HepG2 (cell line): Measurements from ENCODE around the gene CHIC2. TPM values are rescaled to one million over a fixed set of nuclear protein-coding genes. Genes with fewer than 3 reads are reported as not detected.
A peak's percentile ranks its signal among the peaks of the same experiment; 100 is the strongest.

ENCODE experiments used
- ATAC-seq: fragments of 200-7000 bp; cut with Tn5 transposase; 3 replicates; pipeline ENCODE4 v1.9.1; 2020; ENCODE audit warnings: mild to moderate bottlenecking, moderate library complexity
- BruUV-seq: library from RNA; stranded (reverse); fragments of 400-500 nt; replicated peaks from 2 replicates; lab custom pipeline; 2021; lab: Mats Ljungman, UMichigan
- CTCF ChIA-PET: fragments of 300-600 bp; formaldehyde crosslinking; extraction: SDS; loops from one replicate; lab custom pipeline; 2021; ENCODE audit warnings: low total read pairs, inconsistent platforms, low intra/inter-chr PET ratio; lab: Yijun Ruan, JAX
- POLR2A ChIA-PET: fragments of 350-600 bp; sonication (Branson Sonifier 250); formaldehyde crosslinking; loops from one replicate; lab custom pipeline; 2020; ENCODE audit warnings: antibody characterized with exemption, inconsistent platforms; lab: Yijun Ruan, JAX
- DNase-seq: peaks from one replicate; pipeline ENCODE4 v3.0.0-alpha.2; 2015; ENCODE audit warnings: low spot score
- FAIRE-seq: peaks from 3 replicates; lab custom pipeline; 2011; peaks lifted over from hg19 to GRCh38; lab: Jason Lieb, UNC
- H2AFZ ChIP-seq: one replicate; pipeline ENCODE4 v1.6.1; 2011; ENCODE audit warnings: low read length, inconsistent platforms
- H3K27ac ChIP-seq: fragments of 300-600 bp; 3 replicates; pipeline ENCODE4 v1.8.0; 2011; ENCODE audit warnings: mixed run types, mild to moderate bottlenecking, mixed read lengths, low read length, inconsistent platforms; ENCODE audit not compliant: insufficient read depth; ENCODE audit errors: extremely low read length
- H3K27me3 ChIP-seq, 2 experiments: fragments of 200-600 bp in 1 of 2; 2 replicates in 1 of 2; 3 replicates in 1 of 2; pipeline versions ENCODE4 v1.6.0 to v1.8.0; 2011; ENCODE audit warnings: low read length in 2 of 2, mild to moderate bottlenecking in 2 of 2, moderate library complexity in 2 of 2, inconsistent platforms in 1 of 2; ENCODE audit not compliant: insufficient read depth in 2 of 2, control insufficient read depth in 1 of 2
- H3K36me3 ChIP-seq, 2 experiments: fragments of 200-600 bp in 1 of 2; replicated peaks in 1 of 2; 2 replicates in 1 of 2; 3 replicates in 1 of 2; pipeline versions ENCODE4 v1.5.1 to v1.8.0; 2011; ENCODE audit warnings: low read length in 2 of 2, inconsistent platforms in 1 of 2; ENCODE audit not compliant: insufficient read depth in 2 of 2, control insufficient read depth in 1 of 2
- H3K4me1 ChIP-seq: 2 replicates; pipeline ENCODE4 v1.5.1; 2012; ENCODE audit warnings: low read length, inconsistent platforms; ENCODE audit not compliant: insufficient read depth
- H3K4me2 ChIP-seq: 2 replicates; pipeline ENCODE4 v1.6.0; 2011; ENCODE audit warnings: low read depth, low read length, inconsistent platforms
- H3K4me3 ChIP-seq, 3 experiments: fragments of 200-600 bp in 1 of 3; sonication (generic), shearing (Covaris generic) in 1 of 3; replicated peaks in 1 of 3; 2 replicates each; pipeline ENCODE4 v1.5.1; 2011 to 2016; ENCODE audit warnings: low read length in 3 of 3, inconsistent platforms in 2 of 3, low read depth in 2 of 3, mild to moderate bottlenecking in 2 of 3, control low read depth in 1 of 3, mixed read lengths in 1 of 3; ENCODE audit not compliant: insufficient read depth in 1 of 3
- H3K79me2 ChIP-seq: one replicate; pipeline ENCODE4 v1.6.1; 2011; ENCODE audit warnings: low read length, inconsistent platforms; ENCODE audit not compliant: insufficient read depth
- H3K9ac ChIP-seq: 2 replicates; pipeline ENCODE4 v1.6.0; 2011; ENCODE audit warnings: mild to moderate bottlenecking, low read depth, low read length, inconsistent platforms; ENCODE audit not compliant: insufficient read depth
- H3K9me3 ChIP-seq: 2 replicates; pipeline ENCODE4 v1.5.1; 2012; ENCODE audit warnings: mild to moderate bottlenecking, low read length
- H4K20me1 ChIP-seq: 2 replicates; pipeline ENCODE4 v1.6.0; 2011; ENCODE audit warnings: inconsistent platforms, mild to moderate bottlenecking, low read length, moderate library complexity; ENCODE audit not compliant: insufficient read depth
- EZH2 ChIP-seq: conservative IDR thresholded peaks from 2 replicates; pipeline ENCODE4 v1.6.1; 2012; ENCODE audit warnings: mild to moderate bottlenecking, low read depth, low read length, moderate library complexity
- MAZ ChIP-seq, 2 experiments: sonication (generic) in 1 of 2; formaldehyde crosslinking in 1 of 2; IDR thresholded peaks; 2 replicates each; pipeline versions ENCODE4 v1.5.0 to v1.6.1; 2012 to 2020; ENCODE audit warnings: low read depth in 2 of 2, mild to moderate bottlenecking in 2 of 2, borderline replicate concordance in 1 of 2, improper control_type of control experiment in 1 of 2, low read length in 1 of 2, missing genetic modification reagents in 1 of 2, moderate library complexity in 1 of 2
- TOE1 ChIP-seq: sonication (generic); formaldehyde crosslinking; IDR thresholded peaks from 2 replicates; pipeline ENCODE4 v1.4.0; 2020; ENCODE audit warnings: mild to moderate bottlenecking, missing genetic modification reagents
- U2AF1 ChIP-seq: fragments of 200-400 bp; formaldehyde crosslinking; optimal IDR thresholded peaks from 2 replicates; pipeline ENCODE3; 2017; ENCODE audit warnings: mild to moderate bottlenecking, low read depth, low read length
- WGBS: methylation state at CpG from one replicate; pipeline ENCODE4 v1.1.6; 2017; ENCODE audit warnings: low lambda C conversion rate; 5-methylcytosine and 5-hydroxymethylcytosine counted together
- in situ Hi-C: cut with HindIII; loops from 2 replicates; pipeline ENCODE4 v1.10.0; 2017; ENCODE audit warnings: low pct_unique_long_range_greater_than_20kb; ENCODE audit not compliant: extremely low pct_ligation_motif_present
- intact Hi-C: fragments of 100-400 bp; cut with micrococcal nuclease; formaldehyde crosslinking; loops from one replicate; pipeline ENCODE4 v1.10.0; 2022; ENCODE audit not compliant: unreplicated experiment
- polyA plus RNA-seq, 8 experiments: library from polyadenylated mRNA; depleted of rRNA in 3 of 8; stranded (reverse) in 7 of 8; unstranded in 1 of 8; fragments of >200 nt; fragmentation: Illumina TruSeq in 4 of 8; extraction: Trizol in 4 of 8; gene quantifications; 2 replicates each; pipeline versions ENCODE4 v1.2.1 to v1.2.3, GENCODE V29; 2011 to 2016; ENCODE audit warnings: low read depth in 4 of 8, missing spikeins in 1 of 8, mixed read lengths in 1 of 8; ENCODE audit not compliant: insufficient read depth in 1 of 8
- total RNA-seq, 5 experiments: library from RNA; depleted of rRNA; stranded (reverse); fragments of >200 nt; fragmentation: Illumina TruSeq; extraction: Trizol; gene quantifications; 2 replicates each; pipeline ENCODE4 v1.2.3, GENCODE V29; 2016; ENCODE audit warnings: low read depth in 1 of 5

The CHIC2 gene
- total and polyA plus RNA-seq, 2 of the 13 experiments (the other 11 are each of a cell fraction or from before 2014, with no cell fraction given) = 10.0 to 17.2 TPM

DNA sequence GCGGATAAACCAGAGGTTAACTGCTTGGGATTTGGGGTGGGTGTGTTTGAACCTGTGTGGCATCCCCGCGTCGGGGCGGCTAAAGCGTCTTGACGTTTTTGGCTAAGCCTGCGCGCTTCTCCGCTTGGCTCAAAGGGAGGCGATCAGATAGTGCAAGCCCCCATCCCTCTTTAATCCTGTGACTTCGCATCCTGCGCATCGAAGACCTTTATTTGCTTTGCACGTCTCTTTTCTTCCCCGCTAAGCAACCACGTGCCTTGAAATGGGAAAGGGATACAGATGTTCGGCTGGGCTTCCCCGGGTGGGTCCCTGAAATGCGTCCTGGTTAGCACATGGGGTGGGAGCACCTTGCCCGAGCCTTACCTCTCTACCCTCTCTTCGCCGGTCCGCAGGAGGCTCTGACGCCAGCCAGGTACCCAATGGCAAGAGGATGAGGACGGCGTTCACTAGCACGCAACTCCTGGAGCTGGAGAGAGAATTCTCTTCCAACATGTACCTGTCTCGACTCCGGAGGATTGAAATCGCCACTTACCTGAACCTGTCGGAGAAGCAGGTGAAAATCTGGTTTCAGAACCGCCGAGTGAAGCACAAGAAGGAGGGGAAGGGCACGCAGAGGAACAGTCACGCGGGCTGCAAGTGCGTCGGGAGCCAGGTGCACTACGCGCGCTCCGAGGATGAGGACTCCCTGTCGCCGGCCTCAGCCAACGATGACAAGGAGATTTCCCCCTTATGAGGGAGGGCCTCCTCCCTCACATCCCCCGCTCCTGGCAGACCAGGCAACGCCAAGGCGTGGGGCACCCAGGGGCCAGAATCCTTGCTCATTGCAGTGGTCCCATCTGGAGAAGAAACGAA lies 37.0 kb upstream of the CHIC2 start:
- intact Hi-C loops = loop anchor here (2.0 kb wide), 1 partner anchor 171 kb away; no protein-coding TSS in a partner anchor
- POLR2A ChIA-PET = no interaction called here
- peak overlapping the region in 1 of 3 experiments; percentile 28; a peak in 1 of 6 replicates for H3K4me3 ChIP-seq
- peaks cover 8 to 86% of the 10 kb centered on the region in 2 experiments for H3K27me3 ChIP-seq
- no peak for ATAC-seq
- no peak overlapping the region for H2AFZ ChIP-seq
- no peaks in the 10 kb centered on the region for H3K9me3 ChIP-seq
- H4K20me1 ChIP-seq = no peaks in the 10 kb centered on the region
- H3K4me1 ChIP-seq = peaks cover 30% of the 10 kb centered on the region
- H3K36me3 ChIP-seq = no peaks in the 10 kb centered on the region
- 32% methylated on average over 39 of the region's 50 CpGs for WGBS
- H3K9ac ChIP-seq = no peak overlapping the region
- no peak overlapping the region for H3K4me2 ChIP-seq
- TF ChIP-seq U2AF1 (no peak), EZH2 (peak; percentile 66)
- BruUV-seq = no TSS peak
- no peak for DNase-seq
- H3K27ac ChIP-seq = no peak overlapping the region
- in situ Hi-C loops = no loop called here
- no peak for FAIRE-seq
- no peaks in the 10 kb centered on the region for H3K79me2 ChIP-seq
- CTCF ChIA-PET = no interaction called here

GRCh38 chr4:54100595-54101189 lies 36.3 kb upstream of the CHIC2 start:
- ATAC-seq (peak; percentile 55), FAIRE-seq (no peak), DNase-seq (no peak)
- no TSS peak for BruUV-seq
- ChIA-PET CTCF (no interaction called here), POLR2A (interaction anchor here (1.2 kb wide), 1 partner anchor 15 kb away, joined by 3 read pairs; no protein-coding TSS in a partner anchor)
- H2AFZ ChIP-seq = no peak overlapping the region
- in situ Hi-C loops = no loop called here
- TF ChIP-seq MAZ (IDR thresholded peaks at IDR 0.05; ENCODE audit: borderline replicate concordance, low read depth, low read length) = no peak
- no peak for TF ChIP-seq MAZ (CRISPR knock-in tag; IDR thresholded peaks at IDR 0.05; ENCODE audit: low read depth)
- TF ChIP-seq TOE1 (CRISPR knock-in tag) = no peak
- TF ChIP-seq EZH2 = peak; percentile 80
- H3K27ac ChIP-seq = no peak overlapping the region
- WGBS = 7% methylated on average over 24 of the region's 46 CpGs
- H3K4me1 ChIP-seq = peaks cover 30% of the 10 kb centered on the region
- no peaks in the 10 kb centered on the region for H4K20me1 ChIP-seq
- intact Hi-C loops = no loop called here
- H3K9ac ChIP-seq = no peak overlapping the region
- no peaks in the 10 kb centered on the region for H3K36me3 ChIP-seq
- no peaks in the 10 kb centered on the region for H3K79me2 ChIP-seq
- peak overlapping the region; percentile 40 to 63 (median 45); a peak in 3 of 6 replicates for H3K4me3 ChIP-seq
- peak overlapping the region; percentile 69 for H3K4me2 ChIP-seq
- peaks cover 8 to 92% of the 10 kb centered on the region in 2 experiments for H3K27me3 ChIP-seq
- no peaks in the 10 kb centered on the region for H3K9me3 ChIP-seq
